NB4 (cell line): ENCODE measurements around the gene AP4E1.
"Not testable (repeated sequence)": the region's sequence is repeated elsewhere in the genome, so short reads cannot be mapped to it uniquely, and the experiment has no call there.

Experiments used
- DNase-seq: peaks from one replicate; pipeline ENCODE4 v3.0.0; 2010; ENCODE audit warnings: low read depth
- H3K4me3 ChIP-seq: one replicate; pipeline ENCODE4 v1.5.1; 2011; ENCODE audit warnings: mild to moderate bottlenecking, low read depth, low read length, moderate library complexity
- MAX ChIP-seq: IDR thresholded peaks from 2 replicates; pipeline ENCODE4 v1.6.1; 2011; ENCODE audit warnings: low read depth, low read length
- MYC ChIP-seq: IDR thresholded peaks from 2 replicates; pipeline ENCODE4 v1.6.1; 2011; ENCODE audit warnings: low read depth, low read length
- POLR2A ChIP-seq: IDR thresholded peaks from 2 replicates; pipeline ENCODE4 v1.6.1; 2011; ENCODE audit warnings: mild to moderate bottlenecking; ENCODE audit not compliant: insufficient read length; ENCODE audit errors: extremely low read depth
- TF ChIP-seq, protein P1 (sequence below): IDR thresholded peaks from one replicate; pipeline ENCODE4 v1.5.1; 2012; ENCODE audit warnings: low read depth, low read length

Gene AP4E1

GRCh38 chr15:50953302-50953701 lies 44.8 kb downstream of the AP4E1 start:
- H3K4me3 ChIP-seq = no peak overlapping the region
- no peak for TF ChIP-seq POLR2A
- TF ChIP-seq MAX = no peak
- no peak for TF ChIP-seq MYC
- TF ChIP-seq, protein P1, sequence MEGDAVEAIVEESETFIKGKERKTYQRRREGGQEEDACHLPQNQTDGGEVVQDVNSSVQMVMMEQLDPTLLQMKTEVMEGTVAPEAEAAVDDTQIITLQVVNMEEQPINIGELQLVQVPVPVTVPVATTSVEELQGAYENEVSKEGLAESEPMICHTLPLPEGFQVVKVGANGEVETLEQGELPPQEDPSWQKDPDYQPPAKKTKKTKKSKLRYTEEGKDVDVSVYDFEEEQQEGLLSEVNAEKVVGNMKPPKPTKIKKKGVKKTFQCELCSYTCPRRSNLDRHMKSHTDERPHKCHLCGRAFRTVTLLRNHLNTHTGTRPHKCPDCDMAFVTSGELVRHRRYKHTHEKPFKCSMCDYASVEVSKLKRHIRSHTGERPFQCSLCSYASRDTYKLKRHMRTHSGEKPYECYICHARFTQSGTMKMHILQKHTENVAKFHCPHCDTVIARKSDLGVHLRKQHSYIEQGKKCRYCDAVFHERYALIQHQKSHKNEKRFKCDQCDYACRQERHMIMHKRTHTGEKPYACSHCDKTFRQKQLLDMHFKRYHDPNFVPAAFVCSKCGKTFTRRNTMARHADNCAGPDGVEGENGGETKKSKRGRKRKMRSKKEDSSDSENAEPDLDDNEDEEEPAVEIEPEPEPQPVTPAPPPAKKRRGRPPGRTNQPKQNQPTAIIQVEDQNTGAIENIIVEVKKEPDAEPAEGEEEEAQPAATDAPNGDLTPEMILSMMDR = no peak
- DNase-seq = no peak

- DNase-seq, H3K4me3 ChIP-seq: not testable (repeated sequence)
Observed at GRCh38 chr15:50954837-50955236, 46.4 kb downstream of the AP4E1 start.

DNA sequence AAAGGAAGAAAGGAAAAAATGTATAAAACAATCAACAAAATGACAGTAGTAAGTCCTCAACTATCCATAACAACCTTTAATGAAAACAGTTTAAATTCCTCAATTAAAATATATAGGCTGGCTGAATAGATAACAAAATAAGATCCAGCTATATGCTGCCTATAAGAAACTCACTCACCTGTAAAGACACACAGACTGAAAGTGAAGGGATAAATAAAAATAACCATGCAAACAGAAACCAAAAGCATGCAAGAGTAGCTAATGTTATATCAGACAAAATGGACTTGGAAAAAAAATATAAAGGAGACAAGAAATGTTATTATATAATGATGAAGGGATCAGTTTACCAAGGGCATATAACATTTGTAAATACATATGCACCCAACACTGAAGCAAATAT lies 51.2 kb downstream of the AP4E1 start:
- no peak for DNase-seq

GRCh38 chr15:50964075-50964474 lies 55.6 kb downstream of the AP4E1 start:
- no peak overlapping the region for H3K4me3 ChIP-seq
- TF ChIP-seq MAX (no peak), MYC (no peak), POLR2A (no peak)
- TF ChIP-seq, protein P1 = no peak
- no peak for DNase-seq

More for the DNA sequence above, 51.2 kb downstream of the AP4E1 start:
- no peak overlapping the region for H3K4me3 ChIP-seq
- no peak for TF ChIP-seq MYC
- TF ChIP-seq MAX = no peak
- TF ChIP-seq POLR2A = no peak
- TF ChIP-seq, protein P1 = no peak

DNA sequence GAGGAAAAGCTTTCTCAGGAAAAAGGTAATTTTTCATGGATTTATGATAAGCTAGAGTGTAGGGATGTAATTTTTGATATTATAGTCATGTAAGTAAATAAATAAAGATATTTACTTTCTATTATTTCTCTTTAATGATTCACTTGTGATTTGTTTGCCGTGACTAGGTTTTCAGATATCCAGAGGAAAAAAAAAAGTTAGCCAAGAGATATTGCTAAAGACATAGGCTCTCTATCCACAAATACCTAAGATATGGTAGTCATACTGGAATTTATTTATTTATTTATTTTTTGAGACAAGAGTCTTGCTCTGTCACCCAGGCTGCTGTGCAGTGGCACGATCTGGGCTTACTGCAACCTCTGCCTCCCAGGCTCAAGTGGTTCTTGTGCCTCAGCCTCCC lies 59.9 kb downstream of the AP4E1 start:
- H3K4me3 ChIP-seq = no peak overlapping the region
- no peak for DNase-seq
- TF ChIP-seq MAX (no peak), POLR2A (no peak), MYC (no peak)
- TF ChIP-seq, protein P1 = no peak

GRCh38 chr15:50970524-50970923 lies 62.0 kb downstream of the AP4E1 start:
- no peak overlapping the region for H3K4me3 ChIP-seq
- DNase-seq = no peak
- TF ChIP-seq MYC = no peak
- TF ChIP-seq POLR2A = no peak
- TF ChIP-seq, protein P1 = no peak
- no peak for TF ChIP-seq MAX
